Stimulated activated CD4-positive, alpha-beta T cell treated with anti-CD3 and anti-CD28 coated beads, TNF-alpha, amount 100 ng/mL, for 24 hours (primary cell): Measurements from ENCODE around the gene MAP3K10.
"Not testable (repeated sequence)": the region's sequence is repeated elsewhere in the genome, so short reads cannot be mapped to it uniquely, and the experiment has no call there.

ENCODE experiments used
- DNase-seq, 3 experiments: peaks; one replicate each; pipeline ENCODE4 v3.0.0-alpha.2; 2020; ENCODE audit warnings: low read depth in 3 of 3

Gene MAP3K10

GRCh38 chr19:40217027-40217810 lies 26.0 kb downstream of the MAP3K10 start:
- no peak for DNase-seq

- DNase-seq: peak in 1 of 3 experiments; percentile 35
These were observed 27.0 kb downstream of the MAP3K10 start, which contains the start of gene TTC9B for GRCh38 chr19:40217934-40218890. Gene TTC9B (minus strand): TSS chr19:40218384. CDS start chr19:40218381, 3 bp downstream.

GRCh38 chr19:40219029-40219428 lies 27.8 kb downstream of the MAP3K10 start:
- not testable (repeated sequence) for DNase-seq

- no peak for DNase-seq
These were observed 28.6 kb downstream of the MAP3K10 start for GRCh38 chr19:40219721-40220276.

- DNase-seq: no peak
These were observed 29.4 kb downstream of the MAP3K10 start for GRCh38 chr19:40220674-40221073.

- peak; percentile 53 to 73 (median 62) for DNase-seq
These were observed 30.8 kb downstream of the MAP3K10 start for GRCh38 chr19:40221858-40222619.

GRCh38 chr19:40223135-40223822 lies 32.1 kb downstream of the MAP3K10 start:
- DNase-seq: no peak

- no peak for DNase-seq
These were observed 33.3 kb downstream of the MAP3K10 start for GRCh38 chr19:40224342-40225150.

GRCh38 chr19:40225440-40226305 lies 34.4 kb downstream of the MAP3K10 start:
- DNase-seq: no peak

- no peak for DNase-seq
These were observed 37.1 kb downstream of the MAP3K10 start for GRCh38 chr19:40228346-40228745.

GRCh38 chr19:40228863-40229262 lies 37.6 kb downstream of the MAP3K10 start:
- DNase-seq: no peak

- DNase-seq: no peak
These were observed 38.3 kb downstream of the MAP3K10 start for GRCh38 chr19:40229484-40229883.

- no peak for DNase-seq
These were observed 38.7 kb downstream of the MAP3K10 start for GRCh38 chr19:40229926-40230417.

- DNase-seq: no peak
These were observed 39.8 kb downstream of the MAP3K10 start for GRCh38 chr19:40231057-40231456.

- DNase-seq: no peak
These were observed 40.6 kb downstream of the MAP3K10 start for GRCh38 chr19:40231544-40232424.

- DNase-seq: no peak
These were observed 41.3 kb downstream of the MAP3K10 start for GRCh38 chr19:40232479-40232878.

GRCh38 chr19:40232949-40233810 lies 42.0 kb downstream of the MAP3K10 start:
- DNase-seq: no peak
